Measurements from ENCODE around the gene GTF2A2. TPM values are rescaled to one million over a fixed set of nuclear protein-coding genes. Genes with fewer than 3 reads are reported as not detected.
"Not testable (repeated sequence)": the region's sequence is repeated elsewhere in the genome, so short reads cannot be mapped to it uniquely, and the experiment has no call there.

The GTF2A2 gene
- total RNA-seq, 4 donors from 2014 or later = 13.1 to 49.8 (median 22.9) TPM

GRCh38 chr15:59646277-59646676 is 11.0 kb downstream of the GTF2A2 start:
- TF ChIP-seq EP300 (IDR thresholded peaks at IDR 0.05) = no peak
- TF ChIP-seq CTCF (IDR thresholded peaks at IDR 0.05) = no peak
- no peak for TF ChIP-seq POLR2A (IDR thresholded peaks at IDR 0.05)
- H3K4me3 ChIP-seq = no peak overlapping the region
- H3K4me1 ChIP-seq = no peaks in the 10 kb centered on the region
- no peak overlapping the region for H3K27ac ChIP-seq
- H3K27me3 ChIP-seq = no peaks in the 10 kb centered on the region
- 98 to 100% methylated on average over 1 of the region's 1 CpG for WGBS, 2 donors
- no peaks in the 10 kb centered on the region for H3K9me3 ChIP-seq
- peaks cover 0 to 73% (median 3%) of the 10 kb centered on the region in 3 donors for H3K36me3 ChIP-seq
- DNase-seq (ENCODE audit: low spot score in 2 of 2) = no peak

- peaks cover 0 to 68% (median 3%) of the 10 kb centered on the region in 3 donors for H3K36me3 ChIP-seq
- not testable (repeated sequence) for DNase-seq (ENCODE audit: low spot score in 2 of 2)
- WGBS, 2 donors = 97 to 98% methylated on average over 9 of the region's 9 CpGs
Observed at GRCh38 chr15:59645812-59646211, 11.5 kb downstream of the GTF2A2 start.

GRCh38 chr15:59644756-59645155 is 12.6 kb downstream of the GTF2A2 start:
- no peaks in the 10 kb centered on the region for H3K27me3 ChIP-seq
- DNase-seq (ENCODE audit: low spot score in 2 of 2) = no peak
- H3K4me3 ChIP-seq = no peak overlapping the region
- TF ChIP-seq CTCF (IDR thresholded peaks at IDR 0.05) = no peak
- TF ChIP-seq EP300 (IDR thresholded peaks at IDR 0.05) = no peak
- no peak for TF ChIP-seq POLR2A (IDR thresholded peaks at IDR 0.05)
- no peak overlapping the region for H3K27ac ChIP-seq
- no peaks in the 10 kb centered on the region for H3K4me1 ChIP-seq
- 85 to 90% methylated on average over 4 of the region's 4 CpGs for WGBS, 2 donors
- H3K36me3 ChIP-seq = peaks cover 0 to 65% (median 0%) of the 10 kb centered on the region in 3 donors
- H3K9me3 ChIP-seq = no peaks in the 10 kb centered on the region

More at GRCh38 chr15:59645812-59646211, 11.5 kb downstream of the GTF2A2 start:
- not testable (repeated sequence) for H3K27ac ChIP-seq, H3K4me1 ChIP-seq, H3K9me3 ChIP-seq, H3K27me3 ChIP-seq, H3K4me3 ChIP-seq

GRCh38 chr15:59642351-59642750 is 15.0 kb downstream of the GTF2A2 start:
- Histone ChIP-seq H3K4me1 (no peaks in the 10 kb centered on the region), H3K36me3 (peaks cover 0 to 67% (median 0%) of the 10 kb centered on the region in 3 donors), H3K27ac (no peak overlapping the region), H3K4me3 (no peak overlapping the region), H3K9me3 (no peaks in the 10 kb centered on the region), H3K27me3 (no peaks in the 10 kb centered on the region)
- WGBS, 2 donors = 65 to 70% methylated on average over 2 of the region's 2 CpGs
- DNase-seq (ENCODE audit: low spot score in 2 of 2) = no peak
- TF ChIP-seq CTCF (IDR thresholded peaks at IDR 0.05) (peak in 1 of 5 experiments; percentile 17), POLR2A (IDR thresholded peaks at IDR 0.05) (no peak)

GRCh38 chr15:59637507-59637906 is 19.8 kb downstream of the GTF2A2 start:
- H3K4me3 ChIP-seq; H3K9me3 ChIP-seq; DNase-seq (ENCODE audit: low spot score in 2 of 2); H3K27ac ChIP-seq; H3K27me3 ChIP-seq; H3K4me1 ChIP-seq: not testable (repeated sequence)
- WGBS, 2 donors = 88 to 97% methylated on average over 2 of the region's 2 CpGs
- H3K36me3 ChIP-seq = peaks cover 0 to 44% (median 0%) of the 10 kb centered on the region in 3 donors

- no peaks in the 10 kb centered on the region for H3K4me1 ChIP-seq
- no peak overlapping the region for H3K27ac ChIP-seq
- no peak overlapping the region for H3K4me3 ChIP-seq
- peaks cover 0 to 44% (median 0%) of the 10 kb centered on the region in 3 donors for H3K36me3 ChIP-seq
- WGBS, 2 donors = 81 to 82% methylated on average over 3 of the region's 3 CpGs
- TF ChIP-seq EP300 (IDR thresholded peaks at IDR 0.05) = no peak
- TF ChIP-seq POLR2A (IDR thresholded peaks at IDR 0.05) = no peak
- no peak for TF ChIP-seq CTCF (IDR thresholded peaks at IDR 0.05)
- no peak for DNase-seq (ENCODE audit: low spot score in 2 of 2)
- no peaks in the 10 kb centered on the region for H3K9me3 ChIP-seq
- H3K27me3 ChIP-seq = no peaks in the 10 kb centered on the region
Observed at GRCh38 chr15:59636184-59636583, 21.1 kb downstream of the GTF2A2 start.

All from tibial nerve (tissue), 4 donors.